NCI-H524 treated with DMSO at 0.1 percent for 48 hours (cell line): ENCODE measurements around the gene FAM114A1.
"Not testable (repeated sequence)": the region's sequence is repeated elsewhere in the genome, so short reads cannot be mapped to it uniquely, and the experiment has no call there.

Experiments
- DNase-seq: peaks from one replicate; lab custom pipeline; 2025; lab: John Stamatoyannopoulos, UW

The FAM114A1 gene

GRCh38 chr4:38904090-38904666 is 36.6 kb downstream of the FAM114A1 start:
- DNase-seq: no peak

DNA sequence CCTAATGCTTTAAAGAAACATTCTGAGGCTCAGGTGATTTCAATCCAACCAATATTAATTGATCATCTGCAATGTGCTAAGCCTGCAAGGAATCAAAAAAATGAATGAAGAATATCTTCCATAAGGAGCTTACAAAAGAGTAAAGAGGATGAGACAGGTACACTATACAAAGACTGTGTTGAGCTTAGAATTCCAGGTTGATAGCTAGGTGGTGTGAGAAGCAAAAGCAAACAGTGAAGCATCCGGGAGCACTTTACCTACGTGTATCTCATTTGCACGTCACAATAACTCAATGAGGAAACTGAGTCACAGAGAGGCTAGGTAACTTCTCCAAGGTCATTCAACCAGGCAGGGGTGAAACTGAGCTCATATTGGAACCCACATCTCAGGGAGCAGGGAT is 37.1 kb downstream of the FAM114A1 start:
- DNase-seq: no peak

- DNase-seq: no peak
These were observed 38.2 kb downstream of the FAM114A1 start for GRCh38 chr4:38905652-38906385.

GRCh38 chr4:38907696-38908270 is 40.2 kb downstream of the FAM114A1 start:
- DNase-seq: no peak

DNA sequence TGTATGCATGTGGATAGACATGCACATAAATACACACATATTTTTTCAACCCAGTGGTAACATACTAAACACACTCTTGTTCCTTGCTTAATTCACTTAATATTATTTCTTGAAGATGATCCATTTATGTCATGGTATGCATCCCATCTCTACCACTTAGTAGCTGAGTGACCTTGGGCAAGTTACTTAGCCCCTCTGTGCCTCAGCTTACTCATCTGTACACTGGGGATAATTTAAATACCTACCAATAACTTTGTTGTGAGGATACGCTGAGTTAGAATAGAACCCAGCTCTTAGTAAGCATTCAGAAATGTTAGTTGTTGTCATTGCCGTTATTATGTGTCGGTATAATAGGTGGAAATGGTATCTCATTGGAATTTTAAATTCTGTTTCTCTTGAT is 41.4 kb downstream of the FAM114A1 start:
- no peak for DNase-seq

DNA sequence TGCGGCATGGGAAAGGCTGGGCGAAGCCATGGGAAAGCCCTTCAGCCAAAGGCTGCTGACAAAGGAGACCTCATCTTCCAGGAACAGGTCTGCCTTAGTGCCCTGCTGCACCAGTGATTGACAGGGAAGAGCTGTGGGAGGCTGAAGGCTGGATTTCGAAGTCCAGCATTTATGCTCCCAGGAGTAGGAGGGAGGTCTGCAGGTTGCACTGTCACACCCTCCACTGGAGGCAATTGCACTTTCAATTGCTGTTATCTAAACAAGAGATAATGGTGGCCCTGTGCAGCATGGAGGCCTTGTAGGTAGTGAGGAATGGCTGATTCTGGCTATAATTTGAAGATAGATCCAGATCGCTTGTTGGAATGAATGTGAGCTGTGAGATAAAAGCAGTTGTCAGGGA is 43.7 kb downstream of the FAM114A1 start:
- DNase-seq: no peak

DNA sequence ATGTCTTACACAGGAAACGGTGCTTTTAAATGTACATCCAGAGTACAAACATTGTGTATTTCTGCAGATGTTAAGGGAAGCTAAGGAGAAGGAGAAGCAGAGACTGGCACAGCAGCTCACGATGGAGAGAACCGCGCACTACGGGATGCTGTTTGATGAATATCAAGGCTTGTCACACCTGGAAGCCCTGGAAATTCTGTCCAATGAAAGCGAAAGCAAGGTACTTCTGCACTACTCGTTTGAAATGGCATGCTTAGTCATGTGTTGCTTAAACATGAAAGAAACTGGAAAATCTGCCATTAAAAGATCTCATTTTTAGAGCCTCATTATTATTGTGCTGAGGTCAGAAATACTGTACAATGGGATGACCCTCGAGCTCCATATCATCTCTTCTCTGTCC is 47.2 kb downstream of the FAM114A1 start:
- no peak for DNase-seq

DNA sequence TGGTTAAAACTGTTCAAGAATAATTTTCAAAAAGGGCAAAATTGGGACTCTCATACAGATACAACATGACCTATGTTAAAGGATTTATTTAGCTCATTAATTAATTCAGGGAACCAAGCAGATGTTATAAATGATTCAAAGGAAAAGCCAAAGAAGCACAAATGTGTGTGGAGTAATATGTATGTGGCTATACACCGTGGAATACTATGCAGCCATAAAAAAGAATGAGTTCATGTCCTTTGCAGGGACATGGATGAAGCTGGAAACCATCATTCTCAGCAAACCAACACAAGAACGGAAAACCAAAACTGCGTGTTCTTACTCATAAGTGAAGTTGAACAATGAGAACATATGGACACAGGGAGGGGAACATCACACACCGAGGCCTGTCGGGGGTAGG is 48.7 kb downstream of the FAM114A1 start:
- not testable (repeated sequence) for DNase-seq

DNA sequence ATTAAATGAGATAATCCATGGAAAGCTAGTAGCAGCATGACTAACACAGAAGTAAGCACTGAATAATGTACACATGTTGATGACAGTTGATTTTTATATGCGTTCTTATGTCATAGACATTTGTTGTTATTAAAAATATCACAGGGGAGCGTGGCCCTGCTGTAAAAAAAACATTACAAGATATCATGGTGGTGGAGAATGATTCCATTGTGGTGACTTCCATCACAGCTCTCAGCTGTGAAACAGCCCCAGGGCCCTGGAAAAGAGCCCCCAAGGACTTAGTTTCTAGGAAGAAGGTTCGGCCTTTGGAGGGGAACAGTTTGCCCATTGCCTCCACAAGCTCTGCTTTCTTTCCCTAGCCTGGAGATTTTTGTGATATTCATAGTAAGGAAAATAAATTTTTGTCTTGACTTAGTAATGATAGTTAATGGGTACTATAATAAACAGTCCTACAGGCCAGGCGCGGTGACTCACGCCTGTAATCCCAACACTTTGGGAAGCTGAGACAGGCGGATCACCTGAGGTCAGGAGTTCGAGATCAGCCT is 49.9 kb downstream of the FAM114A1 start:
- no peak for DNase-seq

DNA sequence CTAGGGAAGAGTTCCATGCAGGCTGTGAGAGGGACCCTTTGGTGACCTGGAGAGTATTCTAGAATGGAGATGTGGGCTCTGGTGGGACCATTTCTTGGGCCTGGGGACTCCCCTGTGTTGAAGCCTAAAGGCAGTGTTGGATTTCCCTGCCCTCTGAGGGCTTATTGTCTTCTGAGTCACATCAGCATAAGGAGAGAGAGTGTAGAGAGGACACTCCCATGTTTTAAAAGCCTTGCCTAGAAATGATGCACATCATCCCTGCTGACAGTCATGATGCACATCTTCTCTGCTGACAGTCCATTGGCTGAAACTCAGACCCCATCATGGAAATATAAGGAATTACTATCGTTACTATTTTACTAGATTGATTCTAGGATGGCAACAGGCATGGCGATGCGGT is 51.9 kb downstream of the FAM114A1 start:
- no peak for DNase-seq

- DNase-seq: no peak
These were observed 52.6 kb downstream of the FAM114A1 start for GRCh38 chr4:38920186-38920585.

GRCh38 chr4:38920677-38921076 is 53.1 kb downstream of the FAM114A1 start:
- DNase-seq: no peak

GRCh38 chr4:38921151-38921550 is 53.5 kb downstream of the FAM114A1 start:
- no peak for DNase-seq

- DNase-seq: no peak
These were observed 56.1 kb downstream of the FAM114A1 start for GRCh38 chr4:38923746-38924145.

GRCh38 chr4:38924353-38924752 is 56.7 kb downstream of the FAM114A1 start:
- no peak for DNase-seq

DNA sequence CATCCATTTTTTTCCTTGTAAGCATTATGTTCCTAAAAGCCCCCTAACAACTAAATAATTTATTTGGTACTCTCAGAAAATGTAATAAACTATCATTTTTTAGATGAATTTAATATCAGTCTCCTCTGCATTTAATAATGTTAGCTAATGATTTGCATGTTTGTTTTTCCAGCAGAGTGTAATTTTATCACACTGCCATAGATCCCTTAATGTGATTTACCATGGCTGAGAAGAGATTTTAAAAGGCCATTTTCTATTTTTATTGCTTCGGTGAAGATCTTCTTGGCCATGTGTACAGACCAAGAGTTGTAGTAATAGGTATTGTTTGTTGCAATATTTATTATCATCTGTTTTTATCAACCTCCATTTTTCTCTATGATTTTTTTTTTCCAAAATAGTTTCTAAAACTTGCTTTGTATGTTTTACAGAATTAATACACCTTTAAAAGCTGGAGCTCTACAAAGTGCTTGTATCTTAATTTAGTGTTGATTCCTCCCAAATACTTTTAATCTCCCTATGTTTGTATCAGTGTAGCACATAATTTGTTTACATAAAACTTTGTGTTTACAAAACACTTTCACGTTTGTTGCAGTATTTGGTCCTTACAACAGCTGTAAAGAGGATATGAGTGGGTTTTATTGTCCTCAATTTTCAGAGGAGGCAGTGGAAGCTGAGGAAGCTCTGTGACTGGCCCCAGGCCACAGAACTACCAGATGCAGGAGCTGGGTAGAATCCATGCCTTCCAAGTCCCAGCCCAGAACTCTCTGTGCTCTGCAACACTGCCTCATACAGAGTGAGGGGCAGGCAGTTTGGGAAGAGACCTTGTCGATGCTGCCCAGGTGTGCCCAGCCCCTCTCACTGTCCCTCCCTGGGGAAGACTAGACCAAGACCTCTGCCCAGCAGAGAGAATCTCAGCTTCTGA is 58.1 kb downstream of the FAM114A1 start:
- no peak for DNase-seq

DNA sequence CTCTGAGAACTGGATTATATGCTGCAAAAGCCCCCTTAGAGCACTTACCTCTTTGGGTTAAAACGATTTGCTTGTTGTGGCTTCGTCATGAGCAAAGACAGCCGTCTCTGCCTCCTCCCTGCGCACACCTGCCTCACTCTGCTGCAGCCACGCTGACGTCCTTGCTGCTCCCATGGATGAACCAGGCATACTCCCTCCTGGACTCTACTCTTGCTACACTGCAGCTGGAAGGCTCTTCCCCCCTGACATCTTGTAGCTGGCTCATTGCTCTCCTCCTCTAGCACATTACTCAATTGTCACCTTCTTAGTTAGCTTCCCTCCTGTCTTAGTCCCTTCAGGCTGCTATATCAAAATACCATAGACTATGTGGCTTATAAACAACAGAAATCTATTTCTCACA is 59.3 kb downstream of the FAM114A1 start:
- no peak for DNase-seq

DNA sequence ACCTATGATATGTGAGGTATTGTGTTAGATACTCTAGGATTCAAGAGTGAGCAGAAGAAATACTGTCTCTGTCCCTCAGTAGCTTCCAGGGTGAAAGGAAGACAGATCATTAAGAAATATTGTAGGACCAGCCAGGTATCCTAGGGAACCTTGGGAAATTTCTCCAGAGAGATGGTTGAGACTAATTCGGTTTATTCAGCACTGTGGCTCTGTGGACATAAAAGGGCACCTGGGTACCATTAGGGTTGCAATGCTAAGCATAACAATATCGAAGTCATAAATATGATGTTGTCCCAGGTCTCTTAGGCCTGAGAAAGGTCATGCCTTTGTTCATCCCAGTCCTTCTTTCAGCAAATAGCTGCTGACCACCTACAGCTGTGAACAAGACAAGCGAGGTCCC is 61.0 kb downstream of the FAM114A1 start:
- no peak for DNase-seq

DNA sequence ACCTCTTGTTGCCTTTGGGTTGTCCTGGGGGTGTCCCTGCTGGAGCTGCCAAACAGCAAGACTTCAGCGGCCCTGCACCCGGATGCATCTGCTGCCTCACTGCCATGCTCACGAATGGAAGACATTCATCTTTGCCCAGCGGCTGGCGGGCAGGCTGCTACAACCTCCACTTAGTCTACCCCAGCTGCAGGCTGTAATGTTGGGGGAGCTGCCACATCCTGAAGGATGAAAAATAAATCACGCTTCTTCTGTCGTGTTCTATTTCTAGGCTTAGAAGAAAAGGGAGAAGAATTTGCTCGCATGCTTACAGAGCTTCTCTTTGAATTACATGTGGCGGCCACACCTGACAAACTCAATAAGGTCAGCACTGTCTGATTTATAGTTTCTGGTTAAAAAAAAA is 61.4 kb downstream of the FAM114A1 start:
- DNase-seq: no peak

- no peak for DNase-seq
These were observed 62.6 kb downstream of the FAM114A1 start for GRCh38 chr4:38930204-38930603.

DNA sequence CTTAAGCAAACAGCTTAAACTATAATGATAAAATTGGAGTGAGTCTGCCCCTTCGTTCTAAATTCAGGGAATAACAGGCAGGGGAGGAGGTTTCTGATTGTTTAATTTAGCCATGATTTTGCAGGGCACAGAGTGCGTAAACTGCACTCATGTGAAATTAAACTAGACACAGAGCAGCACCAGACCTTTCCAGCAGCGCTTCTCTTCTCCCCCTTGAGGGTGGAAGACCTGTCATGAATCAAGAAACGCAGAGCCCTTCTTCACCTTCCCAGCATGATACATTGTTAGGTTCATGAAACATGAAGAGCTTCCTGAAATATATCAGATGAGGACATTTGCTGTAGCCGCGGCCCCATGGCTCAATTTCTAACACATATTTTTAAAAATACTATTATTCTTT is 63.1 kb downstream of the FAM114A1 start:
- no peak for DNase-seq

- no peak for DNase-seq
These were observed 63.5 kb downstream of the FAM114A1 start for GRCh38 chr4:38931125-38931524.
